Retina (tissue), 1 donor: Measurements from ENCODE around the gene GJB5.
"Not testable (repeated sequence)": the region's sequence is repeated elsewhere in the genome, so short reads cannot be mapped to it uniquely, and the experiment has no call there.

Experiments
- DNase-seq: peaks from one replicate; pipeline ENCODE4 v3.0.0-alpha.2; 2016

GJB5 gene

DNA sequence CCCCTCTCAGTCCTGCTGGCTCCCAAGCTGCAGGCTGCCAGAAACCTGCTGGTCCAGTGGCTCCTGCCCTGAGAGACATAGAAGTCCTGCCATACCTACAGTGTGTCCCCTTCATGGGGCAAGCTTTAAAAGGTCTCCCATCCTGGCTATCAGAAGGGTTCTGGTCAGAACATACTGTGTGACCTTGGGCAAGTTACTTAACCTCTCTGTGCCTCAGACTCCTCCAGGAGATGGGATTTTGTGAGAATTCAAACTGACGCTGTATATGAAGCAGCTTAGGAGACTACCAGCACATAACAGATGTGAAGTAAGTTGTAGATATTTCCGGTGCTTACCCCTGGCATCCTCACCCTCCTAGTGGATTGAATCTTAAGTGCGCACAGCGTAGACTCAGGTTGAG is 8.7 kb upstream of the GJB5 start:
- no peak for DNase-seq

- peak; percentile 38 for DNase-seq
Observed at GRCh38 chr1:34746785-34747637, 7.8 kb upstream of the GJB5 start.

DNA sequence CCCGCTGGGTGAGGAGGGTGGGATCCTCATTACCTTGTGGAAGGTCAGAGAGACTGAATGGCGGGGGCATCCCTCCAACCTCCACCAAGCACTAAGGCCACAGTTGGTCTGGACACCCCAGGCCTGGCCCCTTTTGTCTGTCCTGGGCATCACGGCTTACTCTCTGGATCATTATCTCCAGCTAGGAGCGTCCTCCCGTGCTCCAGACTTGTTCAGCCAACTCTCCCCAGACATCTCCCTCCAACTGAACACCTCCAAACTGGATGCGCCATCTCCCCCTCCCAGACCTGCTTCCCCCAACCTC is 7.3 kb upstream of the GJB5 start:
- no peak for DNase-seq

DNA sequence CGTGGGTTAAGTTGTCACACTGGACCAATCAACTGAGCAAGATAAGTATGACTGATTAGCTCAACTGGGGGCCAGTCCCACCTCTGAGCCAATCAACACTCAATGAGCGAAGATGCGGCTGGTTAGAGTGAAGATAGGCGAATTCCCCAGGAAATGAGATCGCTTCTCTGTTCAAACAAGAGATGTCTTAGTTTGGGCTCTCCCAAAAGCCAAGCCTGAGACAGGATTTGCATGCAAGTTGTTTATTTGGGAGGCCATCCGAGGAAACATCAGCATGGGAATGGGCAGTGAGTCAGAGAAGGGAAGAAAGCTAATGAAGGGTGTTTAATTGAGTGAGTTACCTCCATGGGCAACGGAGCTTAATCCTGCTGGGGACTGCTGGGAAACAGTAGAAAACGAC is 4.9 kb upstream of the GJB5 start:
- DNase-seq, result no peak

DNA sequence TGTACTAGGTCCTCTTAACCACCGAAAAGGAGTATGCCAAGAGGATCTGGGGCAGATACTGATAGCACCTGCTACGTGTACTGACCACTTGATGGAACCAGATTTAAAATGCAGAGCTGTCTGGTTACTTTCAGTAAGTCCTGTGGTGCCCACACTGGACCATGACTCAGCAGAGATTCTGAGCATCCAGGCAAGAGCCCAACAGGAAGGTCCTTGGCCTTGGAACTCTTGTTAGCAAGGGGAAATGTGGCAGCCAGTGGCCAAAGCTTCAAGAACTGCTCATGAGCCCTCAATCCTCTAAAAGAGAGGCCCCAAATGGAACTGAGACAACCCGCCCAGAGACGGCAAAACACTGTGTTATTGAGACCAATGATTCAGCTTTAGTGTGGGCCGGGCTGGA is 4.2 kb upstream of the GJB5 start:
- no peak for DNase-seq

DNA sequence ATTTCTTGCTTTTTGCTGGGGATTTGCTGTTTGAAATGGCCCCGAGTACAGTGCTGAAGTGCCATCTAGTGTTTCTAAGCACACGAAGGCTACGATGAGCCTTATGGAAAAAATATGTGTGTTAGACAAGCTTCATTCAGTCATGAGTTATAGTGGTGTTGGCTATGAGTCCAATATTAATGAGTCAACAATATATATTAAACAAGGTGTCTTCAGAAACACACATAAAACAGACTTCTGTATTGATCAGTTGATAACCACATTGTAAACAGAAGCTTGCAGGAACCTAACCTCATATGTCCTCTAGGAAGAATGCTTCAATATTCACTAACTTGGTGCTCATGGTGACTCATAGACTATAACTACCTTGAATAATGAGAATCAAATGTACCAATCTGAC is 1.7 kb upstream of the GJB5 start:
- DNase-seq, result no peak

DNA sequence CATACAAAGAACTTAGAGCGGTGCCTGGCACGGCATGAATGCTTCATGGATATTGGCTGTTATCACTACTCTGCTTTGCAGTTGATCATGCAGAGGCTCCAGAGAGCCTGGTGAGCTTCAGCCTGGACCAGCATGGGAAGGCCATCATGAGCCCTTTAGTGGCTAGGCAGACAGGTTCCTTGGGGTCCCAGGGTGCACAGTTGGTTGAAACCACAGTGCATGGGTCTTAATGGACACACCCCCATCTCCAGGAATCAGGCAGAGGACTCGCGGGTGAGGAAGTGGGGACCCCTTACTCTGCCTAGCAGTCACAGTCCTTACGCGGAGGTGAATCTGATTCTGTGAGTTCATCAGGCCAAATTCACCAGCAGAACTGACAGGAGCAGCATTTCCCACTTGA is 1.1 kb downstream of the GJB5 start:
- no peak for DNase-seq

GRCh38 chr1:34757386-34757785 is 2.5 kb downstream of the GJB5 start:
- no peak for DNase-seq

GRCh38 chr1:34758751-34759150 is 3.9 kb downstream of the GJB5 start:
- DNase-seq, result no peak

GRCh38 chr1:34759503-34760357 is 4.9 kb downstream of the GJB5 start, which contains the start of gene GJB4:
GJB4 (plus strand) TSS chr1:34759740; CDS start chr1:34761255, 1,515 bp downstream.
- DNase-seq, result no peak

GRCh38 chr1:34761176-34761761 is 6.4 kb downstream of the GJB5 start:
- DNase-seq, result no peak

DNA sequence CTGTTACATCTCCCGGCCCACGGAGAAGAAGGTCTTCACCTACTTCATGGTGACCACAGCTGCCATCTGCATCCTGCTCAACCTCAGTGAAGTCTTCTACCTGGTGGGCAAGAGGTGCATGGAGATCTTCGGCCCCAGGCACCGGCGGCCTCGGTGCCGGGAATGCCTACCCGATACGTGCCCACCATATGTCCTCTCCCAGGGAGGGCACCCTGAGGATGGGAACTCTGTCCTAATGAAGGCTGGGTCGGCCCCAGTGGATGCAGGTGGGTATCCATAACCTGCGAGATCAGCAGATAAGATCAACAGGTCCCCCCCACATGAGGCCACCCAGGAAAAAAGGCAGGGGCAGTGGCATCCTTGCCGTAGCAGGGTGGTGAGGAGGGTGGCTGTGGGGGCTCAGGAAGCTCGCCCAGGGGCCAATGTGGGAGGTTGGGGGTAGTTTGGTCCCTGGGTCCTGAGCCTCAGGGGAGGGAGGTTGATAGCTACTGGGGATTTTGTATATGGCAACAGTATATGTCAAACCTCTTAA is 7.0 kb downstream of the GJB5 start:
- no peak for DNase-seq

DNA sequence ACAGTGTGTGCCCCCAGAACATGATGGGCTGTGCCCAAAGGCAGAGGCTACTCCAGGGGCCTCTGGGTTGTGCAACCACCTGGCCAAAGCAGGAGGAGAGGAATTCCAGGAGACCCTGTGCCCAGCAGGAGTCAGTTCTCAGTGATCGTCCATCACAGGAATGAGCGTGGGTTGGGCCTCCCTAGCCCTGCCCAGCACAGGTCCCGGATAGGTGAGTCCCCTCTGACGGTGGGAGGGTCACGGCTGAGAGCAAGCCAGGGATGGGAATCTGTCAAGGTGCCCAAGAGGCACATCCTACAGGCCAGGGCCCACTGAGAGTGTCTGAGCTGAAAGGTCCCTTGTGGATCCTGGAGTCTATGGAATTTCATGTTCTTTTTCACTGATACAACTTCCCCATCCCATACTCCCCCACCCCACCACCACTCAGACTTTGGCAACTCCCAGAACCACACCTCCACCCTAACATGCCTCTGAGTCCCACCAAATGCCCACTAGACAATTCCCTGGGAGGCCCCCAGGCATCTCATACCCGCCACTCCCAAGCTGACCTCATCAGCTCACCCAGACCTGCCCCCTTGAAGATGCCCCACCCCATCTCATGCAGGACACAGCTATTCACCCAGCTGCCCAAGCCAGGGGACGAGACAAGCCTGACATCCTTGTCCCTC is 7.8 kb downstream of the GJB5 start:
- DNase-seq, result no peak

DNA sequence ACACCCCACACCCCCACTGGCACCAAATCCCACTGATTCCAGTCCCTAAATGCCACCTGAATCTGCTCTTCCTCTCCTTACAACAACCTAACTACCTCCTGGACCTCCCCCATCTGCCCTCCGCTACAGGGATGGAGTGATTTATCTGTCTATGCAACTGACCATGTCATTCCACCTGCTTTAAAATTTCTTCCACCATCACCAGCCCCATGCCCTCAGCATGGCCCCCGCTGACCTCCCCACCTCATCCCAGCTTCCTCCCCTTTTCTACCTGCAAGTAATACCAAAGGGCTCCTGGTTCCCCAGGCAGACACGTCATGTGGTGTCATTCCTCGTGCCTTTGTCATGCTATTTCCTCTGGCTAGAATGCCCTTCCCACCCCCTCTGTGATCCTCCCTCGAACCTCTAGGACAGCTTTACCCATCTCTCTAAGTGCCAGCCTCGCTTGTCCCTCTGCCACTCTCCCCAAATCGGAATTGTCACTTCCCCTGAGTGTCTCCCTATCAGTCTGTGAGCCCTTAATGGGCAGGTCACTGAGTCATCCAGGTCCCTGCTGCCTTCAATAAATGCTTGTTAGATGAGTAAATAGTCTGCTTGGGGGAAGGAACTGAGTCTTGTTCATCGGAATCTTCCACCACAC is 8.4 kb downstream of the GJB5 start:
- no peak for DNase-seq

GRCh38 chr1:34768856-34769255 is 14.0 kb downstream of the GJB5 start:
- DNase-seq, result no peak

DNA sequence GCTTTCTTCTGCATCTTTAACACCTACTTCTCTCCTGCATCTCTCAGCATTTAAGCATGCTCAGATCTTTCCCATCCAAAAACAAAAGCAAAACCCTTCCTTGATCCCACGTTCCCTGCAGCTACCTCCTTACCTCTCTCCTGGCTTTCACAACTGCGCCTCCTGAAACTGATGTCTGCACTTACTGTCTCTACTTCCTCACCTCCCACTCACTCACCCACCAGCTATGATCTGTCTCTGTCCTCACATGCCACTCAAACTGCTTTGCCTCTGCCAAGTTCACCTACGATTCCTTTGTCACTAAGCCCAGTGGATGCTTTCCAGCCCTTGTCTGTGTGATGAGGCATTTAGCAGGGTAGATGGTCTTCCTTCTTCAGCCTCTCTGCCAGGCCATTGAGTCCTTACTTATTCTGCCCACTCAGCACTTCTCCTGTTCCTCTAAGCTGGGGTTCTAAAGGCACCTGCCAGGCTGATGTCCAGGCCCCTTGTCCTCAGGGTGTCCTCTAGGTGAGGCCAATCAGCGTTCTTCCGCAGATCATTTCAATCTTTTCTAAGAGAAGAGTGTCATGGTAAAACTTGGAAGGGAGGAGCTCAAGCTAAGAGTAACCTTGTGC is 16.2 kb downstream of the GJB5 start:
- DNase-seq, result no peak

DNA sequence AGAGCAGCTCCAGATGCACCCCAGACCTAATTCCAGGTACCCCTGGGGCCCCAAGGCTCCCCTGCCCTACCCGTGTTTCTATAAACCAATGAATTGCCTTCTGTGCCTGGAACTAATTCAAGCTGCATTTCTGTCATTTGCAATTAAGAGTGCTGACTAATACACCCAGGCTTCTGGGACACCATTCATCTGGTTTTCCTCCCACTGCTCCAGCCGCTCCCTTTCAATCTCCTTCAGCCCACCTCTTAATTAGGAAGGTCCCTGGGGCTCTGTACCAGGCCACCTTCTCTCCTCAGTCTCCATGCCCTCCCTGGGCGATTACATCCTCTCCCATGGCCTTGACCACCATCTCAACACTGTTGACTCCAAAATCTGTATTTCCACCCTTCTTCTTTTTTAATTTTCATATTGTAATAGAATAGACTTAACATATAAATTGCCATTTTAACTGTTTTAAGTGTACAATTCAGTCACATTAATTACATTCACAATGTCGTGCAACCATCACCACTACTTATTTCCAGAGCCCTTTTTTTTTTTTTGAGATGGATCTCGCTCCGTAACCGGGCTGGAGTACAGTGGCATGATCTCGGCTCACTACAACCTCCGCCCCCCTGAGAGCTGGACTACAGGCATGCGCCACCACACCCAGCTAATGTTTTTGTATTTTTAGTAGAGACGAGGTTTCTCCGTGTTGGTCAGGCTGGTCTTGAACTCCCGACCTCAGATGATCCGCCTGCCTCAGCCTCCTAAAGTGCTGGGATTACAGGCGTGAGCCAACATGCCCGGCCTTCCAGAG is 16.9 kb downstream of the GJB5 start:
- DNase-seq, result peak; percentile 22

DNA sequence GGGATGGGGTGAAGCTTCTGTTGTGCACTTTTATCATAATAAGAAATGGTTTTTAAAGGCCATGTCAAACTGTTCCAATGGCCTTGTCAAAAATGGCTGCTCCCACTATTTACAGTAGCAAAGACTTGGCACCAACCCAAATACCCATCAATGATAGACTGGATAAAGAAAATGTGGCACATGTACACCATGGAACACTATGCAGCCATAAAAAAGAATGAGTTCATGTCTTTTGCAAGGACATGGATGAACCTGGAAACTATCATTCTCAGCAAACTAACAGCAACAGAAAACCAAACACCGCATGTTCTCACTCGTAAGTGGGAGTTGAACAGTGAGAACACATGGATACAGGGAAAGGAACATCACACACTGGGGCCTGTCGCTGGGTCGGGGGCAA is 18.3 kb downstream of the GJB5 start:
- not testable (repeated sequence) for DNase-seq

GRCh38 chr1:34774957-34775356 is 20.1 kb downstream of the GJB5 start:
- DNase-seq, result no peak

GRCh38 chr1:34776911-34777310 is 22.1 kb downstream of the GJB5 start:
- DNase-seq, result no peak
